Fibroblast of villous mesenchyme (primary cell): ENCODE data around the gene UBA1. TPM values are rescaled to one million over a fixed set of nuclear protein-coding genes. Genes with fewer than 3 reads are reported as not detected.
A peak's percentile ranks its signal among the peaks of the same experiment; 100 is the strongest.

Experiments used
- DNase-seq: peaks from one replicate; pipeline ENCODE4 v3.0.0-alpha.2; 2010; ENCODE audit warnings: low read depth
- H3K4me3 ChIP-seq: 2 replicates; pipeline ENCODE4 v1.5.1; 2011; ENCODE audit warnings: low read depth, mild to moderate bottlenecking, low read length
- total RNA-seq: library from RNA; depleted of rRNA; stranded (reverse); fragments of >200 nt; gene quantifications from 2 replicates; pipeline ENCODE4 v1.2.3, GENCODE V29; 2012
- TF ChIP-seq, protein P1 (sequence below): IDR thresholded peaks from 2 replicates; pipeline ENCODE4 v1.5.1; 2012; ENCODE audit warnings: low read depth, mild to moderate bottlenecking, low read length; ENCODE audit not compliant: insufficient read depth

UBA1 gene
- total RNA-seq, 1 donor = 212 TPM

DNA sequence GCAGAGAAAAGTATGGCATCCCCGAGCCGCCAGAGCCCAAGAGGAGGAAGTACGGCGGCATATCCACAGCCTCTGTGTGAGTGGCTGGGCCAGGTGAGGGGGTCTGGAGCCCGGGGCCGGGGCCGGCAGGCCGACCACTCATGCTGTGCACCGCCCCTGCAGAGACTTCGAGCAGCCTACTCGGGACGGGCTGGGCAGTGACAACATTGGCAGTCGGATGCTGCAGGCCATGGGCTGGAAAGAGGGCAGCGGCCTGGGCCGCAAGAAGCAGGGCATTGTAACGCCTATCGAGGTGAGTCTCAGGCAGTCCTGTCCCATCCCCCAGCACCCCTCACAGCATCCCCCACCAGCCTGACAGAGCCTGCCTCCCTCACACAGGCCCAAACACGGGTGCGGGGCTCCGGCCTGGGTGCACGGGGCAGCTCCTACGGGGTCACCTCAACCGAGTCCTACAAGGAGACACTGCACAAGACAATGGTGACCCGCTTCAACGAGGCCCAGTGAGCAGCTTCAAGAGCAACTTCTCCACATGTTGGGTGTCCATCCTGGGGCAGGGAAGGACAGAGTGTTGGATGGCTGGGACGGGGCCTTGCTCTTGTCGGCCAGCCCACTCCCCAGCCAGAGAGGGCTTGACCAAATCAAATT lies 7.4 kb upstream of the UBA1 start:
- no peak overlapping the region for H3K4me3 ChIP-seq
- TF ChIP-seq, protein P1, sequence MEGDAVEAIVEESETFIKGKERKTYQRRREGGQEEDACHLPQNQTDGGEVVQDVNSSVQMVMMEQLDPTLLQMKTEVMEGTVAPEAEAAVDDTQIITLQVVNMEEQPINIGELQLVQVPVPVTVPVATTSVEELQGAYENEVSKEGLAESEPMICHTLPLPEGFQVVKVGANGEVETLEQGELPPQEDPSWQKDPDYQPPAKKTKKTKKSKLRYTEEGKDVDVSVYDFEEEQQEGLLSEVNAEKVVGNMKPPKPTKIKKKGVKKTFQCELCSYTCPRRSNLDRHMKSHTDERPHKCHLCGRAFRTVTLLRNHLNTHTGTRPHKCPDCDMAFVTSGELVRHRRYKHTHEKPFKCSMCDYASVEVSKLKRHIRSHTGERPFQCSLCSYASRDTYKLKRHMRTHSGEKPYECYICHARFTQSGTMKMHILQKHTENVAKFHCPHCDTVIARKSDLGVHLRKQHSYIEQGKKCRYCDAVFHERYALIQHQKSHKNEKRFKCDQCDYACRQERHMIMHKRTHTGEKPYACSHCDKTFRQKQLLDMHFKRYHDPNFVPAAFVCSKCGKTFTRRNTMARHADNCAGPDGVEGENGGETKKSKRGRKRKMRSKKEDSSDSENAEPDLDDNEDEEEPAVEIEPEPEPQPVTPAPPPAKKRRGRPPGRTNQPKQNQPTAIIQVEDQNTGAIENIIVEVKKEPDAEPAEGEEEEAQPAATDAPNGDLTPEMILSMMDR = no peak
- no peak for DNase-seq

DNA sequence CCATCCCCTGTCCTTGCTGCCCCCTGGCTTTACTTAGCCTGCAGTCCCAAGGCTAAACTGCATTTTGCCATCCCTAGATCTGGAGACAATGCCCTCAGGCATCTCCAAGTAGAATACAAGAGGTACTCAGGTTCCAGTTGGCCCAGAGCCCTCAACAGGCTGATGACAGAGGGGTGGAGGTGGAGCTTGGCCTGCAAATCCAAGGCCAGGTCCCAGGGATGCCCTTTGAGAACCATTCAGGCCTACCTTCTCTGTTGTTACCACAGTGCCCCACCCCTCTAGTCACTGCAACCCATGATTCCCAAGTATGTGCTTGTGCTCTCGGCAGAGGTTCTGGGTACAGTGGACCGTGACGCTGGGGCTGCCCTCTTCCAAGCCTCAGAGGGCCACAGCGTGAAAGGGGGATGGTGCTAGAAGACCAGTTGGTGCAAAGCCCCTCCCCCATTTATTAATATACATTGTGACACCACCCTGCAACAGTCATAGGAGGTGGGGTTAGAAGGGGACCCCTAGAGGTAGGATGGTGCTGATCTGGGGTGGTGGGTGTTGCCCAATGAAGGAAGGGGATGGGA lies 6.4 kb upstream of the UBA1 start:
- H3K4me3 ChIP-seq = no peak overlapping the region
- TF ChIP-seq, protein P1 = no peak
- no peak for DNase-seq

DNA sequence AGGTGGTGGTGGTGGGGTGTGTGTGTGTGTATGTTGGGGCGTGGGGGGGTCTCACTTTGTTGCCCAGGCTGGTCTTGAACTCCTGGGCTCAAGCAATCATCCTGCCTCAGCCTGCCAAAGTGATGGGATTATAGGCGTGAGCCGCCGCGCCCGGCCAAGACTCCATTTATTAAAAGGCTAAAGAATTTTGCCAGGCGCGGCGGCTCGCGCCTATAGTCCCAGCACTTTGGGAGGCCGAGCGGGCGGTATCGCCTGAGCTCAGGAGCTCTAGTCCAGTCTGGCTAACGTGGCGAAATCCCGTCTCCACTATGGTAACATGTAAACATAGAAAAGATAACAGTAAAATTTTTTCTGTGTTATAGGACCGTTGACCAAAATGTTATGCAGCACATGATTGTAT lies 3.7 kb upstream of the UBA1 start:
- no peak for DNase-seq
- TF ChIP-seq, protein P1 = no peak
- no peak overlapping the region for H3K4me3 ChIP-seq

DNA sequence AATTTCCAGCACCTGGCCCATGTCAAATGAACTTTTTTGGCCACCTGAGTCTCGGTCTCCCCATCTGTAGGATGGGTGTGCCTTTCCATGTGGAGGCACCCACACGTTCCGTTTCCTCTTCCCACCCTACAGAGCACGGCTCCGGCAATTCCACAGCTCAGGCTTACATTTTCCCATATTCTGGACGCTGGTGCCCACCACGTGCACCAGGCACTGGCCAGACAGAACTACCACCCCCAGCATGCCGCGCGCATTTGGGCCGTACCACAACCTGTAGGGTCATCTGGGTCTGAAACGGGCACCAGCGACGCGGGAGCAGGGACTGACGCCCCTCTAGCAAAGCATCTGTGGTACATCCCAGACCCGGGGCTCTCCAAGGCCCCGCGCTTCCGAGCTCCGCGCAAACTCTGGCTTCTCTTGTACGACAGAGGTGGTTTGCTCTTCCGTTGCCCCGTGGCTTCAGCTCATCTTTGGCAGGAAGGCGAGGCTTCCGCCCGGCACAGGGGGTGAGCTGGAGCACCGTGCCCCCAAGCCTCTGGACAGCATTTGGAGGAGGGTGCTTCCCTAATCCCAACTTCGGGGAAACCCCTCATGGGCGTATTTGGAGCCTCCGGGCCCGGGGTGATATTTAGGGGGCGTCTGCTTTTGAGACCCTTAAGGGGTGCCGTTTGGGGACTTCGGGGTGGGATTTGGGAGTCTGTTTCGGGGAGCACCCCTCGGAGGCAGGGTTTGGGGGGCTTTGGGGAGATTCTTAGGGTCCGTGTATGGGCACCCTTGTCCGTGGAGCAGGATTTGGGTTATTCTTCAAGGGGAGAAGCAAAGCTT lies 3.0 kb upstream of the UBA1 start:
- H3K4me3 ChIP-seq = peak overlapping the region; percentile 68
- TF ChIP-seq, protein P1 = no peak
- DNase-seq = peak; percentile 94

DNA sequence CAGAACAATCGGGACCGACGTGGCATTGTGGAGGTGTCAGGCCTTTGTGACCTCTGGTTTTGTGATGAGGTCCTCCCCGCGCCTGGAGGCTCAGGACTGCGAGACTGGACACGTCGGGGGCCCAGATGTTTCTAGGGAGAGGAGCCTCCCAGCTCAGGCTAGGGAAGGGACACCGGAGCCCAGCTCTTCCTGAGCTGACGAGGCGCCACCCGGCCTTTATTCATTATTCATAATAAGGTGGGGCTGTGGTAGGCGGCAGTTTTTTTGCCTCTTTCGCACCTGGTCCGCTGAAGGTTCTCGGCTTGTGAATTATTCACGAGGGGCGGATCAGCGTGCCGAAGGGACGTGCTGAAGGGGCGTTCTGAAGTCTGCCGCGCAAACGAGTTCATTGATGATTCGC lies 2.3 kb upstream of the UBA1 start:
- no peak for DNase-seq
- TF ChIP-seq, protein P1 = no peak
- H3K4me3 ChIP-seq = peak overlapping the region; percentile 68

DNA sequence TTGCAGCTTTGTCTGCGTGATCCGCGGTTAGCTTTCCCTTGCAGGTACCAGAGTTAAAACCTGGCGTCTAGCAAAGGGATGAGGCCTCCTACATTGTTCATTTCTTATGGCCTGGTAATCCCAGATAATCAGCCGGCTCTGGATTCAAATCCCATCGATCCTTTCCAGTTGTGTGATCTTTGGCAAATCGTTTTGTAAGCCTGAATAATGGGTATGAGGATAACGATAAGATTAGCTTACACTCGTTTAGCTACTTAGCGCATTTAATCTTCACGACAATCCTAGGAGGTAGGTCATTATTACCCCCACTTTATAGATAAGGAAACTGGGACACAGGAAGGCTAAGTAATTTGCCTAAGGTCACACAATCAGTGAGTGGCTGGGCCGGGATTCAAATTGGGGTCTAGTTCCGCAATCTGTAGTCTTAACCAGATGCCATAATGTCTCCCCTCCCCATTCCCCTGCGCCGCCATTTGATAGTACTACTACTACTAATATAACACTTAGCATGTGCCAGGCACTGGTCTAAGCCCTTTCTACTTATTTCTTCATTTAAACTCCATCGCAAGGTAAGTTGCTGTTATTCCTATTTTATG lies 1.7 kb upstream of the UBA1 start:
- H3K4me3 ChIP-seq = peak overlapping the region; percentile 68
- no peak for DNase-seq
- TF ChIP-seq, protein P1 = no peak
